Measurements from ENCODE around the gene ANKRD52. TPM values are rescaled to one million over a fixed set of nuclear protein-coding genes. Genes with fewer than 3 reads are reported as not detected.

Gene ANKRD52
- total RNA-seq = 10.9 and 15.1 TPM in 2 replicates

GRCh38 chr12:56258068-56258819 lies at the start of gene ANKRD52:
Gene ANKRD52 (minus strand): TSS chr12:56258384. CDS start chr12:56258269, 115 bp downstream.

GRCh38 chr12:56299853-56300643 lies 41.9 kb upstream of the ANKRD52 start, which contains the start of gene CS:
Gene CS (minus strand): TSS chr12:56300330. CDS start chr12:56300201, 129 bp downstream.

GRCh38 chr12:56266693-56267442 lies 8.7 kb upstream of the ANKRD52 start, which contains the start of gene COQ10A:
Gene COQ10A (plus strand): TSS chr12:56266942. CDS start chr12:56267119, 177 bp downstream.

GRCh38 chr12:56229916-56230431 lies 28.2 kb downstream of the ANKRD52 start, which contains the start of gene SLC39A5:
Gene SLC39A5 (plus strand): TSS chr12:56230051. CDS start chr12:56231275, 1,224 bp downstream.

GRCh38 chr12:56224102-56224701 lies 34.0 kb downstream of the ANKRD52 start, which contains the start of gene NABP2:
Gene NABP2 (plus strand): TSS chr12:56224342. CDS start chr12:56224857, 515 bp downstream.

GRCh38 chr12:56221757-56222530 lies 36.2 kb downstream of the ANKRD52 start, which contains the start of gene RNF41:
Gene RNF41 (minus strand): TSS chr12:56221922. CDS start chr12:56214047, 7,875 bp downstream.

GRCh38 chr12:56189099-56189917 lies 68.9 kb downstream of the ANKRD52 start, which contains the start of gene SMARCC2:
Gene SMARCC2 (minus strand): TSS chr12:56189483. CDS start chr12:56189461, 22 bp downstream.

Other genes starting within 250 kb of the ANKRD52 start
- gene IKZF4, start 237.3 kb downstream of the ANKRD52 start, total RNA-seq = 1.2 and 4.4 TPM in 2 replicates
- gene RPS26, start 216.5 kb downstream of the ANKRD52 start, total RNA-seq = 2,167 and 2,638 TPM in 2 replicates
- 0.17 and 0.45 TPM in 2 replicates for gene ERBB3, start 178.2 kb downstream of the ANKRD52 start, total RNA-seq
- gene PA2G4, start 153.8 kb downstream of the ANKRD52 start, total RNA-seq = 212 and 232 TPM in 2 replicates
- 2,695 and 3,059 TPM in 2 replicates for gene RPL41, start 141.8 kb downstream of the ANKRD52 start, total RNA-seq
- gene ZC3H10, start 140.1 kb downstream of the ANKRD52 start, total RNA-seq = 3.3 and 4.4 TPM in 2 replicates
- 249 and 252 TPM in 2 replicates for gene ESYT1, start 130.1 kb downstream of the ANKRD52 start, total RNA-seq
- gene MYL6B, start 105.8 kb downstream of the ANKRD52 start, total RNA-seq = 101 and 114 TPM in 2 replicates
- gene MYL6, start 100.0 kb downstream of the ANKRD52 start, total RNA-seq = 2,547 and 2,551 TPM in 2 replicates
- 32.6 and 33.3 TPM in 2 replicates for gene SMARCC2, start 68.9 kb downstream of the ANKRD52 start, total RNA-seq
- 56.3 and 58.7 TPM in 2 replicates for gene RNF41, start 36.5 kb downstream of the ANKRD52 start, total RNA-seq
- gene NABP2, start 34.0 kb downstream of the ANKRD52 start, total RNA-seq = 53.5 and 63.5 TPM in 2 replicates
- 0.15 TPM in 1 of 2 replicates, not detected in the other for gene SLC39A5, start 28.3 kb downstream of the ANKRD52 start, total RNA-seq
- 7.1 and 7.3 TPM in 2 replicates for gene COQ10A, start 8.6 kb upstream of the ANKRD52 start, total RNA-seq
- gene CS, start 41.9 kb upstream of the ANKRD52 start, total RNA-seq = 123 and 126 TPM in 2 replicates
- 63.4 and 79.1 TPM in 2 replicates for gene CNPY2, start 57.6 kb upstream of the ANKRD52 start, total RNA-seq
- 14.6 TPM in 2 replicates for gene PAN2, start 75.6 kb upstream of the ANKRD52 start, total RNA-seq
- gene IL23A, start 80.5 kb upstream of the ANKRD52 start, total RNA-seq = 0.15 TPM in 1 of 2 replicates, not detected in the other
- 78.0 and 79.9 TPM in 2 replicates for gene STAT2, start 101.7 kb upstream of the ANKRD52 start, total RNA-seq
- gene APOF, start 104.5 kb upstream of the ANKRD52 start, total RNA-seq = not detected in 2 replicates
- gene TIMELESS, start 191.0 kb upstream of the ANKRD52 start, total RNA-seq = 22.7 and 24.5 TPM in 2 replicates
- gene MIP, start 196.3 kb upstream of the ANKRD52 start, total RNA-seq = not detected in 2 replicates
- 1.2 and 1.3 TPM in 2 replicates for gene SPRYD4, start 210.2 kb upstream of the ANKRD52 start, total RNA-seq
- gene GLS2, start 229.8 kb upstream of the ANKRD52 start, total RNA-seq = under 0.01 TPM in 2 replicates